ENCODE results near the gene CNNM2.

DNA sequence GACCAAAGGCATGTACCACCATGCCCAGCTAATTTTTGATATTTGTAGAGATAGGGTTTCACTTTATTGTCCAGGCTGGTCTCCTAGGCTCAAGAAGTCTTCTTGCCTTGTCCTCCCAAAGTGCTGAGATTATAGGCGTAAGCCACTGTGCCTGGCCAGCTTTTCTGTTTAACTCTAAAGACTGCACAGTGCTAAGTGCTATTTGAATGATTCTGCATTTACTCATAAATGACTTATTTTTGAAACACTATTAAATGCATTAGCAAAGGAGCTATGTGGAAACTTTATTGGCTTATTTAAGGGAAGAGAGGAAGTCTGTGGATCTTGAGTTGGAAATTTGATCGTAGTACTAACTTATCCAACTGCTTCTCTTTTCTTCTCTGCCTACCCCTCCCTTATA is 185.9 kb downstream of the CNNM2 start:
- TF ChIP-seq TAF1 (IDR thresholded peaks at IDR 0.05; ENCODE audit: borderline replicate concordance, low read depth, low read length) (no peak), CTCF (IDR thresholded peaks at IDR 0.05) (no peak), POLR2AphosphoS5 (IDR thresholded peaks at IDR 0.05; ENCODE audit: low read depth, low read length) (no peak), NFIC (IDR thresholded peaks at IDR 0.05; ENCODE audit: borderline replicate concordance) (no peak), EP300 (IDR thresholded peaks at IDR 0.05; ENCODE audit: borderline replicate concordance in 1 of 2, low read depth in 1 of 2, low read length in 1 of 2) (no peak), GABPA (IDR thresholded peaks at IDR 0.05; ENCODE audit: low read depth) (no peak), PBX3 (IDR thresholded peaks at IDR 0.05) (no peak), MAX (IDR thresholded peaks at IDR 0.05; ENCODE audit: low read depth) (no peak), EZH2phosphoT487 (IDR thresholded peaks at IDR 0.05; ENCODE audit: borderline replicate concordance, low read depth) (no peak), ZBTB33 (IDR thresholded peaks at IDR 0.05; ENCODE audit: borderline replicate concordance, low read depth) (no peak), CHD2 (IDR thresholded peaks at IDR 0.05; ENCODE audit: low read length, partially characterized antibody) (no peak), RCOR1 (IDR thresholded peaks at IDR 0.05; ENCODE audit: low read length) (no peak)

Measured in SK-N-SH (cell line).